HFF-Myc (cell line): ENCODE data around the gene ZNF575.
"Not testable (repeated sequence)": the region's sequence is repeated elsewhere in the genome, so short reads cannot be mapped to it uniquely, and the experiment has no call there.

Source experiments
- DNase-seq: peaks from one replicate; pipeline ENCODE4 v3.0.0-alpha.2; 2011; ENCODE audit warnings: low read depth; ENCODE audit errors: extremely low read depth
- H3K4me3 ChIP-seq: replicated peaks from 2 replicates; pipeline ENCODE4 v1.5.1; 2011; ENCODE audit warnings: low read depth, mild to moderate bottlenecking, control low read depth, low read length
- TF ChIP-seq, protein P1 (sequence below): IDR thresholded peaks from 2 replicates; pipeline ENCODE4 v1.5.1; 2012; ENCODE audit warnings: mild to moderate bottlenecking, low read depth, low read length, control low read depth; ENCODE audit errors: missing control alignments

ZNF575 gene

DNA sequence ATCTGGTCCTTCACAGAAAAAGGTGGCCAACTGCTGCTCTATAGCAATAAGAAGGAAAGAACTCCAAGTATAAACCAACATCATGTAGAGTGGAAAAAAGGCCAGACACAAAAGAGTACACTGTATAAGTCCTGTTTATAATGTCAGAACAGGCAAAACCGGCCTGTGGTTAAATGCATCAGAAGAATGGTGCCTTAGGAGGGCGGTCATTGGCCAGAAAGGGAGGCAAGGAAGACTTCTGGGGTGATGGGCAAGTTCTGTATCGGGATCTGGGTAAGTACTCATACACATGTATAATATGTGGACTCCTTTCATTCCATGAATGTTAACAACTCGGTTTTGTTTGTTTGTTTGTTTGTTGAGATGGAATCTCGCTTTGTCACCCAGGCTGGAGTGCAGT lies 10.1 kb upstream of the ZNF575 start:
- TF ChIP-seq, protein P1, sequence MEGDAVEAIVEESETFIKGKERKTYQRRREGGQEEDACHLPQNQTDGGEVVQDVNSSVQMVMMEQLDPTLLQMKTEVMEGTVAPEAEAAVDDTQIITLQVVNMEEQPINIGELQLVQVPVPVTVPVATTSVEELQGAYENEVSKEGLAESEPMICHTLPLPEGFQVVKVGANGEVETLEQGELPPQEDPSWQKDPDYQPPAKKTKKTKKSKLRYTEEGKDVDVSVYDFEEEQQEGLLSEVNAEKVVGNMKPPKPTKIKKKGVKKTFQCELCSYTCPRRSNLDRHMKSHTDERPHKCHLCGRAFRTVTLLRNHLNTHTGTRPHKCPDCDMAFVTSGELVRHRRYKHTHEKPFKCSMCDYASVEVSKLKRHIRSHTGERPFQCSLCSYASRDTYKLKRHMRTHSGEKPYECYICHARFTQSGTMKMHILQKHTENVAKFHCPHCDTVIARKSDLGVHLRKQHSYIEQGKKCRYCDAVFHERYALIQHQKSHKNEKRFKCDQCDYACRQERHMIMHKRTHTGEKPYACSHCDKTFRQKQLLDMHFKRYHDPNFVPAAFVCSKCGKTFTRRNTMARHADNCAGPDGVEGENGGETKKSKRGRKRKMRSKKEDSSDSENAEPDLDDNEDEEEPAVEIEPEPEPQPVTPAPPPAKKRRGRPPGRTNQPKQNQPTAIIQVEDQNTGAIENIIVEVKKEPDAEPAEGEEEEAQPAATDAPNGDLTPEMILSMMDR, result no peak
- H3K4me3 ChIP-seq, result no peak overlapping the region
- no peak for DNase-seq

DNA sequence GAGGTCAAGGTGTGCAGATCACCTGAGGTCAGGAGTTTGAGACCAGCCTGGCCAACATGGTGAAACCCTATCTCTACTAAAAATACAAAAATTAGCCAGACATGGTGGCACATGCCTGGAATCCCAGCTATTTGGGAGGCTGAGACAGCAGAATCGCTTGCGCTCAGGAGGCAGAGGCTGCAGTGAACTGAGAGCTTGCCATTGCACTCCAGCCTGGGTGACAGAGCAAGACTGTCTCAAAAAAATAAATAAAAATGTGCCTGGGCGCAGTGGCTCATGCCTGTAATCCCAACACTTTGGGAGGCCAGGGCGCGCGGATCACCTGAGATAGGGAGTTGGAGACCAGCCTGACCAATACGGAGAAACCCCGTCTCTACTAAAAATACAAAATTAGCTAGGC lies 9.3 kb upstream of the ZNF575 start:
- not testable (repeated sequence) for DNase-seq, H3K4me3 ChIP-seq

DNA sequence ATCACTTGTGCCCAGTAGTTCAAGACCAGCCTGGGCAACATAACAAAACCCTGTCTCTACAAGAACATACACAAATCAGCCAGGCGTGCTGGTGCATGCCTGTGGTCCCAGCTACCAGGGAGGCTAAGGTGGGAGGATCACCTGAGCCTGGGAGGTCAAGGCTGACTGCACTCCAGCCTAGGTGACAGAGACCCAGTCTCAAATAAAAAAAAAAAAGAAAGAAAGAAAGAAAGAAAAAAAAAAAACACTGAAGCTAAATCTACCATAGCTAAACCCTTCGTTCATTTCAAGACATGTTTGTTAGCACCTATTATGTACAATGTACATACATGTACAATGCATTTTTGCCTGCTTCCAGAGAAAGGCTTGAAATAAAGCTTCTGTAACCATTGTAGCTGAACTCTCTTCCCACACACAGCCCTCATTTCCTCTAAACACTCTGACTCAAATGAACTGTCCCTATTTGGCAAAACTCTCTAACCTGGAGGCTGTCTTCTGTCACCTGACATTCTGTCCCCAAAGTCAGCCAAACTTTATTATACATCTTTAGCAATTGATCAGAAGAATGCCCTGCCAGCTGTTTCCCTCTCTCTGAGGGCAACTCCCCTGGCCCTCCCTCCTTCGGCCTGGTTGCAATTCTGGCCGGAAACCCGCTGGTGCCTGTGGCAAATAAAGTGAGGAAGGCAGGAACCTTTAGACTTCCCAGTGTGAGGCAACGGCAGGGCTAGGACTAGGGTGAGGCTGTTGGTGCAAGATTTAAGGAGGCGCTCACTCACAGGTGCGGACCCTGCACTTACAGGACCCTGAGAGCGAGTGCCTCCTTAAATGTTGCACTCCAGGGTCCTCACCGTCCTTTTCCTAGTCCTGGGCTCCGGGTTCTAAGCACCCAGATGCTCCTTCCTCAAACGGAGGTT lies 7.8 kb upstream of the ZNF575 start:
- TF ChIP-seq, protein P1, result no peak
- no peak for DNase-seq
- peak overlapping the region; percentile 91 for H3K4me3 ChIP-seq

DNA sequence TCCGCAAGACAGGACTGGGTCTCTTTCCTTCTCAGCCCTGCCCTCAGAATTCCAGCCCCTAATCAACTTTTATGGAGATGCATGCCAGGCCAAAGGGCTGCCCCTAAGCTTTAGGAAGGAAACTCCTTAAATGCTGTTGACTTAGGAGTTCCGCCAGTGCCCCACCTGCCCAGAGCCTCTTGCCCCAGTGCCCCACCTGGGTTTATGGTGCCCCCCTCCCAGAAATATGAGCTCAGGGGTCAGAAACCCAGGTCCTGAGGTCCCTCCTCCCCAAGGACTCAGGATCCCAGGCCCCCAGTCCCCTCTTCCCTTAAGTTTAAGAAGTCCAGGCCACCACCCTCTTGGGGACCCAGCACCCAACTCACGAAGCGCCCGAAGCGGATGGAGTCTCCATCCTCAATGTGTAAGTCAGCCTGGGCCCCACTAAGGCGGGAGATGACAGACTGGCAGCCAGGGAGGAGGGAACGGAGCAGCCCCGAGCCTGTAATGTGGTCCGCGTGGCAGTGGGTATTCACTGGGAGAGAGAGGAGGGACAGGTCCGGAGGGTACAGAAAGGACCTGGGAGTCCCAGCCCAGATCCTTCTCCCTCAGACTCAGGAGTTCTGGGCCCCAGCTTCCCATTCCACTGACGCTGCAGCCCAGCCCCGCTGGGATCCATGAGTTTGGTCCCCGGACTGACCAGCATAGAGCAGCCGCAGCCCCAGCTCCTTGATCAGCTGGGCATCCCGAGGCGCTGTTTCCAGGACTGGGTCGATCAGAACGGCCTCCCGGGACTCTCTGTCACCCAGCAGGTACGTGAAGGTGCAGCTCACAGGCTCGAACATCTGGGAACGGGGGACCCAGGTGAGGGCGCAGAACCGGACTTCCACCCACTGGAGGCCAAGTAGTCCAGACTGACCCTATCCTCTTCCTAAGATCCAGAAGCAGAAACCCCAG lies 6.9 kb upstream of the ZNF575 start:
- DNase-seq, result no peak
- H3K4me3 ChIP-seq, result peak overlapping the region; percentile 91
- TF ChIP-seq, protein P1, result no peak

DNA sequence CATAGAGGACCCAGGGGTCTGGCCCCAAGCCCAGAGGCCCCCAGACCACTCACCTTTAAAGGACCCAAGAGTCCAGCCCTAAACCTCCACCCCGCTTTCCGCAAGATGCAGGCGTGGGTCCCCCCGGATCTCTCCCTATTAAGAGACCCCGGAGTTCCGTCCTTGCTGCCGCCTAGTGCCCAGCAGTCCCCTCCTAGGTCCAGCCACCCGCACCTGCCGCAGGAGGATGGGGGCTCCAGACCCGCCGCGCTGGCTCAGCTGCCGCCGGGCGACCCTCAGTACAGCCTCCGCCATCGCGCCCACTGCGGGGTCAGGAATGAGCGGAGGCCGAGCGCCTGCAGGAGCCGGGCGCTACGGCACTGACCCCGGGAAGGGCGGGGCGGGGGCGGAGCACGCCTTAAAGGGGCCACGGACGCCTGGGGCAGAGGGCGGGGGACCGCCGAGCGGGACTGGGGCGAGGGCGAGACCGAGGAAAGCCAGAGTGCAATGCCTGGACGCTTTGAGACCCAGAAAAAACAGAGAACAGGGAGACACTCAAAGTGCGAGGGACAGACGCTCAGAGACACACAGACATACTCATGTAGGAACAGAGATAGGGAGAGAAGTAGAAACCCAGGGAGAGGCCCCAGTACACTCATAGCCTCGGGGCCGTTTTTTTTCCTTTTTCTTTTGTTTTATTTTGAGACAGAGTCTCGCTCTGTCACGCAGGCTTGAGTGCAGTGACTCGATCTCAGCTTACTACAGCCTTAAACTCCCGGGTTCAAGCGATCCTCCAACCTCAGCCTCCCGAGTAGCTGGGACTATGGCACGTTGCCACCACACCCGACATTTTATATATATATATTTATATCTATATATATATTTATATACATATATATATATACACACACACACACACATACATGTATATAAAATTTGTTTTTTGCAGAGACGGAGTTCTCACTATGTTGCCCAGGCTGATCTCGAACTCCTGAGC lies 5.8 kb upstream of the ZNF575 start, which contains the start of gene ETHE1:
ETHE1 (minus strand) TSS at position 318 of the 976 bp plus-strand sequence; CDS start at position 294, 24 bp downstream.
- peak within 1 kb of the TSS; percentile 91 for H3K4me3 ChIP-seq
- no peak for DNase-seq
- TF ChIP-seq, protein P1, result no peak

DNA sequence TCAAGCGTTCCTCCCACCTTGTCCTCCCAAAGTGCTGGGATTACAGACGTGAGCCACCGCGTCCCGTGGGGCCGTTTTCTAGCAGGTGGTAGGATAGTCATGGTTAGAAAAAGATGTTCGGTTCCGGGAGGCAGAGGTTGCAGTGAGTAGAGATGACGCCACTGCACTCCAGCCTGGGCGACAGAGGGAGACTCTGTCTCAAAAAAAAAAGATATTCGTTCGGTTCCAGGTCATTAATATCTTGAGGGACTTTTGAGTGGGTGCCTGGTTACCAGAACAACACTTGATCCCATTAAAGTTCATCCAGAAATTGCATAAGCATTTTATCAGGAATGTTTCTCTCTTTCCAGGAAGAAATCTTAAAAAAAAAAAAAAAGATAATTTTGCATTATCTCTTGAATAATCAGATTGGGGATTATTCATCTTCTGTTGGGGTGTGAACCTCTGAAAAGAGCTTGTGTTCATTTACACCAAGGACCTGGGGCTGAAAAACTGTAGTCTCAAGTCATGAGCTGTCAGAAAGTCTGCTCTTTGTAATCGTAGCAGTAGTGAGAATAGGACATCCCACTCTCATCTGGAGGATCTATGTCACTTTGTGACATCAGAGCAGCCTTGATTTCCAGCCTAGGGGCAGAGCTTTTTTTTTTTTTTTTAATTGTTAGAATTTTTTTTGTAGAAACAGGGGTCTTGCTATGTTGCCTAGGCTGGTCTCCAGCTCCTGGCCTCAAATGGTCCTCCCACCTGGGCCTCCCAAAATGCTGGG lies 4.9 kb upstream of the ZNF575 start:
- TF ChIP-seq, protein P1, result no peak
- no peak for DNase-seq
- H3K4me3 ChIP-seq, result no peak overlapping the region
